Hematopoietic multipotent progenitor cell treated with erythropoietin and hydrocortisone succinate and interleukin-3 and kit ligand, for 8 days (in vitro differentiated cells): ENCODE data around the gene EDEM3.
"Not testable (repeated sequence)": the region's sequence is repeated elsewhere in the genome, so short reads cannot be mapped to it uniquely, and the experiment has no call there.

ENCODE experiments used
- DNase-seq: peaks from one replicate; pipeline ENCODE4 v3.0.0-alpha.2; 2015

The EDEM3 gene

DNA sequence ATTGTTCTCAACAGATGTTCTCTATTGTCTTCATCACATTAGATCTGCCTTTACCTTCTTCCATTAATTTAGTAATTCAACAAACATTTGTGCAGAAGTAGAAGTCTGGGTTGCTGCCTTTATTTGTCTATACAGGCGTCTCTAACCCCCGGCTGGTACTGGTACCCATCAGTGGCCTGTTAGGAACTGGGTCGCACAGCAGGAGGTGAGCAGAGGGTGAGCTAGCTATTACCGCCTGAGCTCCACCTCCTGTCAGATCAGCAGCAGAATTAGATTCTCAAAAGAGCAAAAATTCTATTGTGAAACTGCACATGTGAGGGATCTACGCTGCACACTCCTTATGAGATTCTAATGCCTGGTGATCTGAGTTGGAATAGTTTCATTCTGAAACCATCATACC lies 12.9 kb upstream of the EDEM3 start:
- DNase-seq: no peak

DNA sequence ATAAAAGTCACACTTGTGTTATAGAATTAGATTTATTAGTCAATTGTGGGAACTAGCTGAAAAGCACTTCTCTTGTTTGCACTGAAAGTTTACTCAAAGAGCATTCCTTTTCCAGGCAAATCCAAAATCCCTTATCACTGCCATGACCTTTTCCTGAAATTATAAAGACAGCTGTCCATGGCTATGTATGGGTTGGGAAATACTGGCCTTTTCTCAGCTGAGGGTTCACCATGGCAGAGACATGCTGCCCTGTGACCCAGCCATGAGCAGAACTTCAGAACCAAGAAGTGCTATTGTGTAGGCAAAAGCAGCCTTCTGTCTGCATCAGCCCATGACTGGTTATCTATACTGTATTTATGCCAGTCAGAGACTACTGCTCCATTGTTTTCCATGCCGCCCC lies 9.8 kb upstream of the EDEM3 start:
- DNase-seq: no peak

- not testable (repeated sequence) for DNase-seq
Measured at GRCh38 chr1:184763520-184763919, 8.9 kb upstream of the EDEM3 start.

GRCh38 chr1:184761969-184762485 lies 7.4 kb upstream of the EDEM3 start:
- no peak for DNase-seq

DNA sequence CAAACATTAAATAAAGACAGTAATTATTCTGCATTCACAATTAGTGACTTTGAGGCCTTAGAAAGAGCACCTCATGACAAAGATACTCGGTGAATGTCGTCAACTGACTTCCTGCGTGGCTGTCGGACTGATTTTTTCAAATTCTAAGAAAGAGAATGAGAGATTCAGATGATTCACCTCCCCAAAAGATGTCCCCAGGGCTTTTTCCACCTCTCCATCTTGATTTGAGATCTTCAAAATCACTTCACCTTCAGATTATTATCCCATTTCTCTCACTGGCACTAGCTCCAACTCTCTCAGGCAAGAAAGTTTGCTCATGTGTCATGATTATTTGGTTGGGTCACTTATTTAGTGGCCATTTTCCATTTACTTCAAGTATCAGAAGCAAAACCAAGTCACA lies 5.0 kb upstream of the EDEM3 start:
- no peak for DNase-seq

DNA sequence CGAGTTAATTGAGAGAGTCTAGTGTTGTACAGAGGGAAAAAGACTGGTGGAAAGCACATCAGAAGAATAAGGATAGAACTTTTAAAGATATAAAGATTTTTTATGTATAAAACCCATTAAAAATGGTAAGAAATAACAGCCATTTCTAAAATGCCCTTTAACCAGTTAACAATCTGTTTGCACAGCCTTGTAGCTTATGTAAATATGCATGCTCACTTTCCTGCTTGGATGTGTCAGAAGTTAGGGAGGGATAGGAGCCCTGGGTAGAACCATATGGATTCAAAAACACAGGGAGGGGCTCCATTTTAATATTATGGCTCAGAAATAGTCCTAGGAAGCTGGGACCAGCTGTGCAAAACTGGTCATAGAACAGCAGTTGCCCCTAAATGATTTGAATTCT lies 4.5 kb upstream of the EDEM3 start:
- no peak for DNase-seq

GRCh38 chr1:184757891-184758290 lies 3.2 kb upstream of the EDEM3 start:
- no peak for DNase-seq

DNA sequence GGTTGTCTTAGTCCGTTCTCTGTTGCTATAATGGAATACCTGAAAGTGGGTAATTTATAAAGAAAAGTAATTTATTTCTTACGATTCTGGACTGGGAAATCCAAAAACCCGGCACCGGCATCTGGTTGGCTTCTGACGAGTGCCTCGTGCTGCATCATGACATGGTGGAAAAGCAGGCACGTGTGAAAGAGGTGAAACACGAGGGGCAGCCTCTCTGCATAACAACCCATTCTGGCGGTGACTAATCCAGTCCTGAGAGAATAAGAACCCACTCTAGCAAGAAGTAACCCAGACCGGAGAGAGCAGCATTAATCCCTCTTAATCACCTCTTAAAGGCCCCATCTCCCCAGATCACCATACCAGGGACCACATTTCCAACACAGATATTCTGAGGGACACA lies 2.7 kb upstream of the EDEM3 start:
- DNase-seq: no peak

DNA sequence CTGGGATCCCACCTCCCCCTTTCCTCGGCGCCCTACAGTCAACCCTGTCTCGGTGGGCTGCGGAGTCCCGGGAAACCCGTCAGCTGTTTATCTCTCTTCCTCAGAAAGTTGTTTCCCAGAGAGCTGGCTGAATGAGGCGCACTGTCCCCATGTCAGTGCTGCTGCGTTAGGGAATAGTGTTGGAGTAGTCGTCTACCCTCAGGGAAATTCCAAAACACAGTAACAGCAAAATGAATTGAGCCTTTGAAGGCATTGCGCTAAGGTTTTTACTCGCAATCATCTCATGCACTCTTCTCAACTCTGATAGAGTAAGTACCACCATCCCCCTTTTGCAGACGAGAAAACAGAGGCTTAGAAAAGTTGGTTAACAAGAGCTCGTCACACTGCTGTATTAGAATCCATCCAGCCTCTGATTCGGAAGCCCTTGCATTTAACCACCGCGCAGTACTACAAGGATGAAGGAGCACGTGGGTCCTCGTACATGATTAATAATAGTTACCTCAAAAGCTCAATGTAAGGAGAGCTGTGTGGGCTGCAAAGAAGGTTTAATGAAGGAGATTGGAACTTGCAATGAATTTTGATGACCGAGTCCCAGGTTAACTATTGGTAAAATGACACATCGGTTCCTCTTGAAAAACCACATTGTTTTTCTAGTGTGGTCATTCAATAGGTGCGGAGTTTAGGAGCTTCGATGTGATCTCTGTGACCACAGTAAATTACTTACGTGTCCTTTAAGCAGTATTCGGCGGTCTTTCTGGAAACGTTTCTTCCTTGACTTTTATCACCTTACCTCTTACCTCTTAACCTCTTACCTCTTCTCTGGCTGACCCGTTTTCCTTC lies 788 bp upstream of the EDEM3 start:
- DNase-seq: peak; percentile 52

GRCh38 chr1:184753608-184754475 lies 816 bp downstream of the EDEM3 start:
- DNase-seq: peak; percentile 47

- no peak for DNase-seq
Measured at GRCh38 chr1:184753117-184753516, 1.5 kb downstream of the EDEM3 start.

- peak; percentile 34 for DNase-seq
Measured at GRCh38 chr1:184752656-184753055, 2.0 kb downstream of the EDEM3 start.

- no peak for DNase-seq
Measured at GRCh38 chr1:184748740-184749139, 5.9 kb downstream of the EDEM3 start.

DNA sequence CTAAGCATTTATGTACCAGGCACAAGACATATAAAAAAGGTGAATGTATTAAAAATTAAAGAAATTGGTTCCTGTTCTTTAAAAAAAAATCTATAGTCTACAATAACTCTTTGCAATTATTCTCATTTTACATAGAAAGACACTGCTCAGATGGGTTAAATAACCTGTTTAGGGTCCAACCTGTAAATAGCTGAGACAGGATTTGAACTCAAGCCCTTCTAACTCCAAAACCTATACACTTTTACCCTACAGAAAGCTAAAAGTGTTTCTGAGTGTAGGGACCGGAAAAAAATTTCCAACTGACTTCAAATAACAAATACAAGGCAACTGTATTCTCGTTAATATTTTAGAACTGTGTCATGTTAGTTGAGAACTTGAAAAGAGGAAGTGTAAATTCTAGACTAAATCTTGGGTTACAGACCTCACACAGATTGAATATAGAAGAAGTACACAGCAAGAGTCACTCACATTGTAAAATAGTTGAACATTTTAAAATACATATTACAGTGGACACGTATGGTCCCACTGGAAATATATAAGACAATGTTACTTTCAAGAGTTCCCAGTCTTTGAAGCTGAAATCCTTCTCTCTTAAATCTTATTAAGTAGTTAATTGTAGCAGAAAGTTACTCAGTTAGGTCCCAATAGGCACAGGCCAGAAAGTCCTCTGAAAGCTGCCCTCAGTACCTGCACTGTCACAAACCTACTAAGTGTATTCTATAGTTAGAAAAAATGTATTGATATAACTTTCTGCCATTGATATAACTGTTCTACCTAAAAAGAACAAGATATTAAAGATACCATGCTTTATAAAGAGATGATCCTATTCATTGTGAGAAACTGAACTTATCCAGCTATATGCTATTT lies 7.3 kb downstream of the EDEM3 start:
- no peak for DNase-seq

- DNase-seq: peak; percentile 74
Measured at GRCh38 chr1:184745929-184746638, 8.6 kb downstream of the EDEM3 start.

DNA sequence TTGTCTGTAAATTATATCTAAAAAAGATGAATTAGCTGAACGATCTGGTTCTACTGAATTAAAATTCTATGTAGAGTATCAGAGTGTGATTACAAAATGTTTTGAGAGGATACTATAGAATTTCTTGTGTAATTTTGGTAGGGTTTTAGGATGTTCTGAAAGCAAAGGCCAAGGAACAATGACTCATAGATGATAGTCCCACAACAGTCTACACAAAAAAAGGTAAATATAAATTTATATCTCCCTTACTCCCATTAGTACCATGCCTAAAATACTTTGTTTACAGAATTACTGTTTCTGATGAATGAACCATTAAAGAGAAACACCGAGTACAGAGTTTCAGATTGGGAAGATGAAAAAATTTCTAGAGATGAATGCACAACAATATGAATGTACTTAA lies 9.5 kb downstream of the EDEM3 start:
- no peak for DNase-seq

GRCh38 chr1:184743062-184743756 lies 11.4 kb downstream of the EDEM3 start:
- peak; percentile 88 for DNase-seq

GRCh38 chr1:184740344-184740743 lies 14.3 kb downstream of the EDEM3 start:
- DNase-seq: no peak

DNA sequence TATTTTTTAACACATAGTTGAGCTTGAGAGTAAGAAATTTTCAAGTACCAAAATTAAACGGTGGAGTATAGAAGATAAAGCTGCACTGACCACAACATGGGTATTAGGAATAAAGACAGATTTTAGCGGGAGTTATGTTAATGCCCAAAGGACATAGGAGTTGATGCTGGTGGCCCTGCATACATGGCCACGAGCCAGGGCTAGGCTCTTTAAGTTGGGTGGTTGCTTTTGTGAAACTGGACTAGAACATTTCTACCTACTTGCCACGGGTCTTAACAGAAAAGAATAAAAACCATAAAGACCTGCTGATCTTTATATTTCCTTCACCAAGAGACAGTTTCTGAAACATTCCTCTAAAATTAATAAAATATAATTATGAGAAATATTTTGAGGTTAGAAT lies 14.9 kb downstream of the EDEM3 start:
- no peak for DNase-seq

DNA sequence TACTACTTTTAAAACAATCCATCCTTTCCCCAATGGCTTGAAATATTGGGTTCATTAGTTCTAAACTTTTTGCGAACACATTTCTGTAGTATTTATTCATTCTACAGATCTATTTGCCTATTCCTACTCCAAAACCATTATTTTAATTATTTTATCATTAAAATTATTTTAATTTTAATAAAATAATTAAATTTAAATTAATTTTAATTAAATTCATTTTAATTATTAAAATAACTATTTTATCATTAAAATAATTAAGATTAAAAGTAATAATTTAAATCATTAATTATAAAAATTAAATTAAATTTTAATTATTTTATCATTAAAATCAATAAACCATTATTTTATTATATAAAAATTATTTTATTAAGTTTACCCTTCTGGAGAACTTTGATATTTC lies 15.6 kb downstream of the EDEM3 start:
- no peak for DNase-seq

DNA sequence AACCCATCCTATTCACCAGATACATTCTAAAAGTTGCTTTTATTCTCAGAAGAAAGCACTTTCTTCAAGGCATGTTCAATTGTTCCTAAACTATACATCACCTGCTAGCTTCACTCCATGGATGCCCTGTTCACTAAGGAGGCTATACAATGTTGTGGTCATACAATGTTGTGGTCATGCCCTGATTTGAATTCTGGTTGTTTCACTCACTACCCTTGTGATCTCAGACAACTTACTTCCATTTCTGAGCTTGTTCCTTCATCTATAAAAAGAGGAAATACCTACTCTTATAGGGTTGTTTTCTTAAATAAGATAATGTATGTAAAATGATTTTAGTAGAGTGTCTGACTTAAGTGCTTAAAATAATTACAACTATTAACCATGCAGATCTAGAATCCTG lies 19.7 kb downstream of the EDEM3 start:
- no peak for DNase-seq

DNA sequence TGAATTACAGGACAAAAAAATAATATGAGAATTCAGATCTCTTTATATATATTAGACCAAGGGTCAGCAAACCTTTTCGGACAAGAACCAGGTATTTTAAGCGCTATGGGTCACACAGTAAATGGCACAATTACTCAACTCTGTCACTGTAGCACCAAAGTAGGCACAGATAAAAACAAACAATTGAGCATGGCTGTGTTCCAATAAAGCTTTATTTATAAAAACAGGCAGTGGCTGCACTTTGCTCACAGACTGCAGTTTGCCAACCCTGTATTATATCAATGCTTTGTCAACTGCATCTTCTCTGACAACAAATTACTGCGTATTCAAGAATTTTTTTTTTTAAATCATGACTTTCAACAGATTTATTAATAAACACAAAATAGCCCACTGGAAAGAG lies 29.8 kb downstream of the EDEM3 start:
- no peak for DNase-seq
